GM21390 (cell line): Measurements from ENCODE around the gene APOC3.

ENCODE experiments used
- ATAC-seq: cut with Tn5 transposase; IDR thresholded peaks from one replicate; pipeline ENCODE4 v1.9.1; 2021; ENCODE audit not compliant: unreplicated experiment

APOC3 gene

DNA sequence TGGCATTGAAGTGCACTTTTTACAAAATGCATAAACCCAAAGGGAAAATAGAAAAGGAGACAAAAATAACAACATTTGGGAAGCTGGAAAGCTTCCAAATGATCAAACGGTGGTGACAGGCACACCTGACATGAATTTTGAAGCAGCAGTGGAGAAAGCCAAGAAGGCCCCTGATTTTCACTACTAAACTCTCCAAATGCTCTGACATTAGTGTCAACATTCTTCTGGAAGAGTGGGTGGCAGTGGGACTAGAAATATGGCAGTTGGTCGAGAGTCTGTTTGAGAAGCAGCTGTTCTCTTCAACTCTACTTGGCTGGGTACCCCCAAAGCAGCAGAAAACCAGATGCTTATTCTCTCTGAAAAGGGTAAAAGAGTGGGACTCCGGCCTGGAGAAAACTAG, 25.7 kb upstream of the APOC3 start:
- no peak for ATAC-seq

DNA sequence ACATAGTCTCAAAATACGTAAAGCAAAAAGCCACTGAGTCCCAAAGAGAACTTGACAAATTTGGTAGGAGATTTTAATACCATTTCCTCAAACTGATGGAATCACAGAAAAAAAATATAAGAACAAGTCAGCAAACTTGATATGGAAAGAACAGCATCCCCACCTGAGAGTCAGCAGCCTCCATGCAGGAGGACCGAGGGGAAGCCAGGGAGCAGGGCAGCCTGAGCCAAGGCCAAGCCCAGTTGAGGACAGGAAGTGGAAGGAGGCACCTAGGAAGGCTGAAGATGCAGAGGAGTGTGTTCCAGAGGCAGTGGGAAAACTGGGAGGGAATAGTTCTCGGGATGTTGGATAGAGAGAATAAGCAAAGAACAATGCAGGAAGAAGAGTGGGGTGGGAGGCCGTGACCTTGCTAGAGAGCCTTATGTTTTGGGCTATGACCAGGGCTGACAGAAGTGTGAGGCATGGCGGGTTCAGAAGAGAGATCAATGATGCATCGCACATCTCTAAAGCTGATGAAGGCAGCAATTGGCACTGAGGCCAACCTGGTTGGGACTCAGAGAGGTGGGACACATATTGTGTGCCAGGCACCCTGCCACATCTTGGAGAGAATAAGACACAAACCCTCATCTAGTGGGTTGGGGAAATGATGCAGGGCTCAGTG, 22.0 kb upstream of the APOC3 start:
- ATAC-seq = no peak

DNA sequence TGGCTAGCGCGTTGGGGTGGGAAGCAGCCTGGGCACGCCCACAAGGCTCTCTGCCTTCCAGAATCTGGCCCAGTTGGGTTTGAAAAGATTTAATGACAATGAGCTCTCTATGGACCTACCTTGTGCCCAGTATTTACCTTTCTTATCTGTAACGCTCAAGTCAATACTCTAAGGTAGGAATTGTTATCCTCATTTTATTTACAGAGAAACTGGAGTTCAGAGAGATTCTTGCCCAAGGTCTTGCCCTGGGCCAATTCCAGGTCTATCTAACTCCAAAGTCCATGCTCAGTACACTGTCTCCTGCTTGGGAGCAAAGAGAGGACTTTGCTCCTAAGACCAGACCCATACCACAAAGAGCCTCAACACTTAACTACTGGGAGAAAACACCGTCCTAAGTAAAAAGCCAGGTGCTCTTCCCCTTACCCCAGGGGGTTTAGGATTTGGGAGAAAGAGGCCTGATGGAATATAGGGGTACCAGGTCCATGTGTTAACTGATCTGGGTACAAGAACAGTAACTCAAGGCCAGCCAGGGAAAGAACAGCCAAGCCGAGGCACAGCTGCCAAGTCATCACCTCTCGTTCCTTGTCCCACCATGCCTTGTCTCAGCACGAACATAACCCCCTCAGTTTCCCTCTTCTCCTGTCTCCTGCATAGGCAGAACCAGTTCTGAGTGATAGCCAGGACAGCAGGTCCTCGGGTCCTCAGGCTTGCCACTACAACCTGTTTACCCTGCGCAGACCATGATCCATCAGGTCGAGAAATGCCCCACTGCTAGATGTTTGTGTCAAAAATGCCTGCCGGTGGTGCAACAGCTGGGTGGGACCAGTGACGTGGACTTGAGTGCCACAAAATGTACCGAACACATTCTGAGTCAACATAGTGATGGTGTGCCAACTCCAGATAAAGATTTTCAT, 21.2 kb upstream of the APOC3 start:
- ATAC-seq = no peak

DNA sequence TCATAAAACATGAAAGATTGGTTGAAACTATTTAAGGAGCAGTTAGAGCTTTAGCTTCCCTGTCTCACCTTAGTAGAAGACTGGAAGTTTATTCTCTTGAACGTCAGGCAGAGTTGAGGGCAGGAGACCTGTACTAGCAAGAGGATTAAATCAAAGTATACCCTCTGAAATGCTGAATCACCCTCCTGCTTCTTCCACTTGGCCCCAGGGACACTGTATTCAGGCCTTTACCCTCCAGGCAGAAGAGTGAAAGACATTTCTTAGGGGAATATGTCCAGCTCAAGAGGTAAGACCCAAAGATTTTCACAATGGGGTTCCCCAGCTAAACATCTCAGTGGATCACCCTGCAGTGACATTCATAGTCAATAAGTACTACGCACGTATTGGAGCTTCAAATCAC, 18.5 kb upstream of the APOC3 start:
- no peak for ATAC-seq

DNA sequence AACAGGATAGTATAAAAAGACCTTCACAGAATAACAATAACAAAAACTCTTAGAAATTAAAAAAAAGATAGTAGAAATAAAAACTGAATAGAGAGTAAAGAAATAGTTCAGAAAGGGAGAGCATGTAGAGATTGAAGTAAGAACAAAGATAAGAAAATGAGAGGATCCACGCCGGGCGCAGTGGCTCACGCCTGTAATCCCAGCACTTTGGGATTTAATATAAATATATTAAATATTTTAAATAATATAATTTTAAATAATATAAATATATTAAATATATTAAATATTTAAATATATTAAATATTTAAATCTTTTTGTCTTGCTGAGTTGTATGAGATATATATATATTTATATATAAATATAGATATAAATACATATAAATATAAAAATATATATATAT, 17.6 kb upstream of the APOC3 start:
- no peak for ATAC-seq

DNA sequence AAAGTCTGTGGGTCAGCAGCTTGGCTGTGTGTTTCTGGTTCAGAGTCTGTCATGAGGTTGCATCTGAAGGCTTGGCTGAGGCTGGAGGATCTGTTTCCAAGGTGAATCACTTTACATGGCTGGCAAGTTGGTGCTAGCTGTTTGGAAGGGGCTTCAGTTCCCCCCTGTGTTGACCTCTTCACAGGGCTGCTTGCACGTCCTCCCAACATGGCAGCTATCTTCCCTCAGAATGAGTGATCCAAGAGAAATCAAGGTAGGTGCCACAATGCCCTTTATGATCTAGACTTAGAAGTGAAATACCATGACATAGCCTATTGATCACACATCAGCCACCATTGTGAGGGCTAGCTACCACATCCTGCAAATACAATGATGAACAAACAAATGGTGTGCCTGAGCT, 16.5 kb upstream of the APOC3 start:
- ATAC-seq = no peak

DNA sequence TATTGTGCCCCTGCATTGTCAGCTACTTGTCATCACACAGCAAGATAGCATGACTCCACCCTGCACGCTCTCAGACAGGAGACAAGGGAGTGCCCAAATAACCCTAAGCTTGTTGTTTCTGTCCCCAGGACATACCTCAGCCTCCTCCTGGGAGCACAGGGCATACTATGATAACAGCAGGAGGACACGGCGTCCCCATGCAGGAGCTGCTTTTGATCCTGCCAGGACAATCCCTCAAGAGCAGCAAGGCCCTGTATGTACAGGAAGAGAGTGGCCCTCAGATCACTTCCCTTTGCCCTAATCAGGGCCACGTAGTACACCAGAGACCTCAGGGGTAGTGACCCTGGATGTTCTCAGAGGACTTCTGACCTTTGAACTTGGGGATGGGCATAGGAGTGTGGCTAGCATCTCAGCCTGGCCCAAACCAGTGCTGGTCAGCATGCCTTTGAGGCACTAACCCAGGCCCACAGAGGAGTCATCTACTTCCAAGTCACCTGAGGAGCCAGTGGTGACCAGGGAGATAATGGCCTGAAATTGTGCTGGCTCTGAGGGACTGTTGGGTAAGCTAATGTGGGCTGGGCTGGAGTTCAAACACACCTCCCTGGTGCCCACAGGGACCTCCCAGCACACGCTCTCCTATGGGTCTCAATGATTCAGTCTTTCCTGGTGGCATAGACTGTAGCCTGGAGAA, 15.8 kb upstream of the APOC3 start:
- ATAC-seq = no peak

DNA sequence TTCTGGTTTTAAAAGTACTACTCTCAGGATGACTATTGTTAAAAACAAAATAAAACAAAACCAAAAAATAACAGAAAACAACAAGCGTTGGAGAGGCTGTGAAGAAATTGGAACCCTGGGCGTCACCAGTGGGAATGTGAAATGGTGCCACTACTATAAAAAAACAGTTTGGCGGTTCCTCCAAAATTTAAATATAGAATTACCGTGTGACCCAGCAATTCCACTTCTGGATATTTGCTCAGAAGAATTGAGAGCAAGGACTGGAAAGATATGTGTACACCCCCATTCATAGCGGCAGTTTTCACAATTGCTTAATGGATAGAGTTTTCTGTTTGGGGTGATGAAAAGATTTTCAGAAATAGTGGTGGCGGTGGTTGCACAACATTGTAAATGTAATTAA, 15.2 kb upstream of the APOC3 start:
- ATAC-seq = no peak

DNA sequence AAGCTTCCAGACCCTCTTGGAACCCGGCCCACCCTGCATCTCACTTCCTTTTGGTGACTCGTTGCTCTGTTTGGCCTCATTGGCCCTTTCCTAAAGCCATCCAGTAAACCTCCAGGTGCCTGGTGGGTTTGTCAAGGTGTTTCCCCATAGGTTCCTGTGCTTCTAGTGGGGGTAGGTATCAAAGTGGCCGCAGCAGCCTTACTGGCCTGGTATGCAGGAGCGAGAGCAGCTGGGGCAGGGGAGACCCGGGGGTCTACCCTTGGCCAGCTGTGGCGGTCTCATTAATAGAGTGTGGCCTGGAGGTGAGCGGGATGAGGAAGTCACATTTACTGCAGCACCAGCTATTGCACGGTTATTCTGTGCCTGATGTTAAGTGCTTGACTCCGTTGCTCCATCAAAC, 10.7 kb upstream of the APOC3 start:
- ATAC-seq = no peak

DNA sequence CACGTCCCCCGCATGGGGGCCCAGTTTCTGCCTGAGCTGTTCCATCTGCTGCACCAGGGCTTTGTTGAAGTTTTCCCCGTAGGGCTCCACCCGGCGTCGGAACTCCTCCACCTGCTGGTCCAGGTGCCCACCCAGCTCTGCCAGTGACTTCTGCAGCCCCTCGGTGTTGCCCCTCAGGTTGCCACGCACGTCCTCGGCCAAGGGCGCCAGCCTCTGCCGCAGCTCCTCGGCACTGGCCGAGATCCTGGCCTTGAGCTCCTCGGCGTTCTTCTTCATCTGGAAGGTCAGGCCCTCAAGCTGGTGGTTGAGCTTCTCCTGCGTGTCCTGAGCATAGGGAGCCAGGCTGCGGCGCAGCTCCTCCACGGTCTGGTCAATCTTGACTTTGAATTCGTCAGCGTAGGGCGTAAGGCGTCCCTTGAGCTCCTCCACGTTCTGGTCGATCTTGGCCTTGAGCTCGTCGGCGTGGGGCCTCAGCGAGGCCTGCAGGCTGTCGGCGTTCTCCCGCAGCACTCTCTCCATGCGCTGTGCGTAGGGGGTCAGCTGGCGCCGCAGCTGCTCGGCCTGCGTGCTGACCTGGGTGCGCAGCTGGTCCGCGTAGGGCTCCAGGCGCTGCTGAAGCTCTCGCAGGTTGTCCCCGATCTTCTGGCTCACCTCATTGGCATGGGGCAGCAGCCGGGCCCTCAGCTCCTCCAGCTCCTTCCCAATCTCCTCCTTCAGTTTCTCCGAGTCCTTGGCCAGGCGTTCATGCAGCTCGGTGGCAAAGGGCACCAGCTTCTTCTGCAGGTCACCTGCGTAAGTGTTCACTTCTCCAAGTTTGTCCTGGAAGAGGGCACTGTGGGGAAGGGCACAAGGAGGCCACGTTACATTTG, 8.4 kb upstream of the APOC3 start:
- no peak for ATAC-seq

DNA sequence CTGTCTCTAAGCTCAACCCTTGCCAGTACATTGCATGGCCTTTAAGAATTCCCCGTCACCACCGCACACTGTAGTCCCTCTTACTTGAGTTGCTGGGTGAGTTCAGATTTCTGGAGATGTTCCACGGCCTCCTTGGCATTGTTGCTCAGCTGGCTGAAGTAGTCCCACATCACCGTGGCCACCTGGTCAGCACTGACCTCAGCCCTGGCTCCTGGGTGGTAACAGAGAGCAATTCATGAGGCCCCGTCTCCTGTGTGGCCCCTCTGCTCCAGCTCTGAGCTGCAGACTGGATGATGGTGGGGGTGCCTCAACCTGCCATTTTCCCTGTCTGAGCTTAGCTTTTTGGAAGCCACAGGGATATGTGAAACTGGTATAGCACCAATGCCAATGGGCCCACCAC, 7.1 kb upstream of the APOC3 start:
- ATAC-seq = no peak

DNA sequence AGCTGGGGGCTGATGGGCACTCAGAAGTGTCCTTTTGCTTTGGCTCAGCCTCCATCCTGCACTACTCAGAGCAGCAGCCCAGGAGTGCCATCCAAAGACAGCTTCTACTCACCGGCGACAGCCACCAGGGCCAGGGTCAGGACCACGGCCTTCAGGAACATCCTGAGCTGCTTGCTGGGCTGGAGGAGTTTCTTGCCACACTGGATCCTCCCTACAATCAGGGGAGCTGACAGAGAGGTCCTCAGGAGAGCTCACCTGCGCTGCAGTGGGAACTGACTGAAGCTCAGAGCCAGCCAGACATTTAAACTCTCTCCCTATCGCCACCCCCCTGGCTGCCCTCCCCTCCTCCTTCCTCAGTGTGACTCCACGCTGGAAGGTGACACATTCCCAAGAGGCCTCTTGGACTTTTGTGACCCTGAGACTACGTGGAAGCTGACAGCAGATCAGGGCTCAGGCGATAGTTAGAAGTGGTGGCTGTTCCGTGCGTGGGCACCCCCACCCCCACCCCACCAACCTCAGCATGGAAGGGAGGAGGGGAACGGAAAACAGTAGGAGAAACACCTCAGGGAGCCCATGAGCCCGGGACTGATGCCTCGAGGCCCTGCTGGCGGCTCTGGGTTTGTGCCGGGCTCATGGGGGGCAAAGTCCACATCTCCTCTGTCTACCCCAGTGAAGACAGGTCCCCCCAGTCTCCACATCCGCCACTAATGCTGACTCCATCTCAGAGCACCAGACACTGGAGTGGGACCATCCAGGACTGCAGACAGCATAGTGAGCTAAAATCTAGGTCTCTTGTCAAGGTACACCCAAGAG, 6.5 kb upstream of the APOC3 start, which contains the start of gene APOA4:
TSS of gene APOA4 (minus strand) at position 274 of the 813 bp plus-strand sequence. CDS start at position 161, 113 bp downstream.
- ATAC-seq = no peak

DNA sequence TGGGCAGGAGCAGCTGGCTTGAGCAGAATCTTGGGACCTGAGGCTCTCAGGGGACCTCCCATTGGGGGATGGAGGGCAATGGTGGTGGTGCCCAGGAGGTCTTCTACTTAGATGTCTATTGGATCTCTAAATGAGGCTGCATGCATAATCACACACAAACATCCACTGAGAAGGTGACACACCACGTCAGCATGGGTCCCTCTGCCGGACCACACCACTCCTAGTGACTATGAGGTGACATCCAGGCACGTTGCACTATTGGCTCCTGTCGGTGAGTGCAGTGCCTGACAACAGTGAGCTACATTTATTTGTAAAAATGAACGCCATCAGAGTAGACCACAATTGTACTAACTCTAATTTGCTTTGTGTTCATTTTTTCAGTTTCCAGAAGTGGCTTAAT, 4.3 kb upstream of the APOC3 start:
- ATAC-seq = no peak

DNA sequence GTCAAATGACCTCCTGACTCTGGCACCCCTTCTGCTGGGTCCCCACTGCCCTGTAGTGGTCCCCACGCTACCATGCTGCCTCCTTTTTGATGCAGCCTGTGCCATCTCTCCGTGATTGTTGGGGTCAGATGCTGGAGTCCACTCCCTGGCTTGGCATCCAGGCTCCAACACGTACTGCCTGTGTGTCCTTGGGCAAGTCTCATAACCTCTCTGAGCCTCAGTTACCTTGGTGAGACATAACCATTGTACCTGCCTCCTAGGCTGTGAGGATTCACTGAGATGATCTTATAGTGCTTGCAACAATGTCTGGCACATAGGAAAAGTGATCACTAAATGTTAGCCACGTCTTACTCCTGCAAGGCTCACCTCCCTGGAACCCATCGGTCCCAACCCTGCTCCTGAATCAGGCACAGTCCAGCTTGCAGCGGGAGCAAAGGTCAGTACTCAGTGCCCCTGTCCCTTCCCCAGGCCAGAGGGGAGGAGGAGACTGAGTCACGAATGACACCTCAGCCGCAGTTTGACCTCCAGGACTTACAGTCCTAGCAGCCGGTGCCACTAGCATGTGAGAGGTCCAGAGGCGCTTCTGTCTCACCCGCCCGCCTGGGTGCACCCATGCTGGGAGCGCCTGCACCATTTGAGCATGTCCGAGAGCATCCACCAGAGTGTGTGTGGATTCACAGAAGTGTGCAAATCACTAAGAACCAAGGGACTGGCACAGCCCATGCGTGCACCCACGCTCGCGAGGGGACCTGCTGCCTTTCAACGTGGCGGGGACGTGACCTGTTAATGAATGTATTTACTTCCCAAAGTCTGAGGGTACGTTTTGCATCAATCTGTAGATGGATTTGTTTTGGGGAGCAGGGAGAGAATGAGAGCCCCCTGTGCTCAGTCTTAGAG, 3.6 kb upstream of the APOC3 start:
- no peak for ATAC-seq

DNA sequence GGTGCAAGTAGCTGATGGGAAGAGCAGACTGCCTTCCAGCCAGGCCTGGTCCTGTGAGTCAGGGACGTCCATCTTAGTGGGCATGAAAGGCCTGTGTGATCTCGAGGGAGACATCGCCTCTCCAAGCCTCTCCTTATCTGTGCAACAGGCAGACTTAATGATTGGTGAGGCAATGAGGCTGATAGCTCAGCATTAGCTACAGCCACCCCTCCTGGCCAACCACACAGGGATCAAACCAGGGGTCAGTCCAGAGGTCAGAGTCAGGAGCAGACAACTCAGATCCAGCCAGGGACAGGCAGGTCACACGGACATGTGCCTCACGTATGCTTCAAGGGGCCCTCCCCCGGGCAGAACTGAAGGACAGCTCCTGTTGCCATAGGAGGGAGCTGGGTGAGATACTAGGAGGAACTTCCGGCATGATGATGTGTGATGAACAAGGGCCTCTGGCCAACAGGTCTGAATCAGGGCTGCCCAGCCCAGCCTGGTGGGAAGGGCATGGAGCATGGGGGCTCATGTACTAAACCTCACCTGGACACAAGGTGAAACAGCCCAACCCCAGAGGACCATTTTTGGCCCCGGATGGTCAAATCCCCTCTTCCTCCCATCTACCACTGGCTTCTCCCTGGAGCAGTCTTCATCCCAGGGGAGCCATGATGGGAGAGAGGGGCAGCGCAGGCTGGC, 2.8 kb upstream of the APOC3 start:
- no peak for ATAC-seq

DNA sequence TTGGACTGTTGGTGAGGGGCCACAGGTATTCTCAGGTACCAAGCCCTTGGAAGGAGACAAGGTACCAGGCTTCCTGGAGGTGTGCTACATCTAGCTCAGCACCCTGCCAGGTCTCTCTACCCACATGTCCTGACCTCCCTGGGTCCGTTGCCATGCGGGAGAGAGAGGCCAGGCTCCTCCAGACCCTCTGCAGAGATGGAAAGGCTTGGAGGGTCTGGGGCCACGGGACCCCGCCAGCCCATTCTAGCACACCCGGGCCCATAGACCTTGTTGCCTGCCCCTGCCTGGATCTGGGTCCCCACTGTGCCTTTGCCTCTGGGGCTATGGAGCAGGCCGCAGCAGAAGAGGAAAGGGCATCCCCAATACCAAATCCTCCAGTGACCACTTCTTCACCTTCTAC, 2.2 kb upstream of the APOC3 start:
- ATAC-seq = no peak

DNA sequence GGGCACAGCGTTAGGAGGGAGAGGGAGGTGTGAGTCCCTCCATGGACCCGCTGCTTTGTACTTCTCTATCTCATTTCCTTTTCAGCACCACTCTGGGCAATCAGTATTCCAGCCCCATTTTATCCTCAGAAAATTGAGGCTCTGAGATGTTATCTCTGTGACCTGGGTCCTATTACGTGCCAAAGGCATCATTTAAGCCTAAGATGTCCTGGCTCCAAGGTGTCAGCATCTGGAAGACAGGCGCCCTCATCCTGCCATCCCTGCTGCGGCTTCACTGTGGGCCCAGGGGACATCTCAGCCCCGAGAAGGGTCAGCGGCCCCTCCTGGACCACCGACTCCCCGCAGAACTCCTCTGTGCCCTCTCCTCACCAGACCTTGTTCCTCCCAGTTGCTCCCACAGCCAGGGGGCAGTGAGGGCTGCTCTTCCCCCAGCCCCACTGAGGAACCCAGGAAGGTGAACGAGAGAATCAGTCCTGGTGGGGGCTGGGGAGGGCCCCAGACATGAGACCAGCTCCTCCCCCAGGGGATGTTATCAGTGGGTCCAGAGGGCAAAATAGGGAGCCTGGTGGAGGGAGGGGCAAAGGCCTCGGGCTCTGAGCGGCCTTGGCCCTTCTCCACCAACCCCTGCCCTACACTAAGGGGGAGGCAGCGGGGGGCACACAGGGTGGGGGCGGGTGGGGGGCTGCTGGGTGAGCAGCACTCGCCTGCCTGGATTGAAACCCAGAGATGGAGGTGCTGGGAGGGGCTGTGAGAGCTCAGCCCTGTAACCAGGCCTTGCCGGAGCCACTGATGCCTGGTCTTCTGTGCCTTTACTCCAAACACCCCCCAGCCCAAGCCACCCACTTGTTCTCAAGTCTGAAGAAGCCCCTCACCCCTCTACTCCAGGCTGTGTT, 829 bp upstream of the APOC3 start:
- no peak for ATAC-seq
